GM19328 (cell line): ENCODE results near the gene AXDND1.
"Not testable (repeated sequence)": the region's sequence is repeated elsewhere in the genome, so short reads cannot be mapped to it uniquely, and the experiment has no call there.

Experiments used
- ATAC-seq: cut with Tn5 transposase; IDR thresholded peaks from one replicate; pipeline ENCODE4 v1.9.1; 2021; ENCODE audit warnings: mild to moderate bottlenecking, moderate library complexity; ENCODE audit not compliant: unreplicated experiment

AXDND1 gene

DNA sequence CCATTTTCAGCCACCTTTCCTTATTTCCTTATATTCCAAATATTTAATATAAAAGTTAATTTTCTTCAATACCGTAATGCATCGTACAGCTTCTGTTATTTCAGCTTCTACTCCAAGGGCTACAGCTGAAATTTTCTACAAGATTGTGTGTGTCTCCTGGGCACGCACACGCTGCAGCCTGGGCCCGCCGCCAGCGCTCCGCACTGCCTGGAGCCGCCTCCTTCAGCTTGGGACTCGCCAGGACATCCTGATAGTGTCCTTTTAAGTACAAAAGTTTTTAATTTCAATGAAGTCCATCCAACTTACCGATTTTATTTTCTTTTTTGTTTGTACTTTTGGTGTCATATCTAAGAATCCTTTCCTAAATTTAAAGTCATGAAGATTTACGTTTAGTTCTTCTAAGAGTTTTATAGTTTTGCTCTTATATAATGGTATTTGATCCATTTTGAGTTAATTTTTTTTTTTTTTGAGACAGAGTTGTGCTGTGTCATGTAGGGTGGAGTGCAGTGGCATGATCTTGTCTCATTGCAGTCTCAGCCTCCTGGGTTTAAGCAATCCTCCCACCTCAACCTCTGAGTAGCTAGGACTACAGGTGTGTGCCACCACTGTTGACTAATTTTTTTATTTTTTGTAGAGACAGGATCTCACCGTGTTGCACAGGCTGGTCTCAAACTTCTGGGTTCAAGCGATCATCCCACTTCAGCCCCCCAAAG lies 82.8 kb downstream of the AXDND1 start:
- no peak for ATAC-seq

DNA sequence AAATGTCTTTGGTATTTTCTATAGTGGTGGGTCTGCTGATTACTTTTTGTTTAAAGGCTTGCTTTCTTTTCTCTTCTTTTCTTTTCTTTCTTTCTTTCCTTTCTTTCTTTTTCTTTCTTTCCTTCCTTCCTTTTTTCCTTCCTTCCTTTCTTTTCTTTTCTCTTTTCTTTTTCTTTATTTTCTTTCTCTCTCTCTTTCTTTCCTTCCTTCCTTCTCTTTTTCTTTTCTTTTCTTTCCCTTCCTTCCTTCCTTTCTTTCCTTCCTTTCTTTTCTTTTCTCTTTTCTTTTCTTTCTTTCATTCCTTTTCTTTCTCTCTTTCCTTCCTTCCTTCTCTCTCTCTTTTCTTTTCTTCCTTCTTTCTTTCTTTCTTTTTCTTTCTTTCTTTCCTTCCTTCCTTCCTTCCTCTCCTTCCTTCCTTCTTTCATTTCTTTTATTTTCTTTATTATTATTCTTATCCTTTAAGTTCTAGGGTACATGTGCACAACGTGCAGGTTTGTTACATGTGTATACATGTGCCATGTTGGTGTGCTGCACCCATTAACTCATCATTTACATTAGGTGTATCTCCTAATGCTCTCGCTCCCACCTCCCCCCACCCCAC lies 93.9 kb downstream of the AXDND1 start:
- not testable (repeated sequence) for ATAC-seq

DNA sequence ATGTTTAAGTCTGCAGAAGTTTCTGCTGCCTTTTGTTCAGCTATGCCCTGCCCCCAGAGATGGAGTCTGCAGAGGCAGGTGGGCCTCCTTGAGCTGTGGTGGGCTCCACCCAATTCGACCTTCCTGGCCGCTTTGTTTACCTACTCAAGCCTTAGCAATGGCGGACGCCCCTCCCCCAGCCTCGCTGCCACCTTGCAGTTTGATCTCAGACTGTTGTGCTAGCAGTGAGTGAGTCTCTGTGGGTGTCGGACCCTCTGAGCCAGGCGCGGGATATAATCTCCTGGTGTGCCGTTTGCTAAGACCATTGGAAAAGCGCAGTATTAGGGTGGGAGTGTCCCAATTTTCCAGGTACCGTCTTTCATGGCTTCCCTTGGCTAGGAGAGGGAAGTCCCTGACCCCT lies 99.9 kb downstream of the AXDND1 start:
- ATAC-seq, result not testable (repeated sequence)

DNA sequence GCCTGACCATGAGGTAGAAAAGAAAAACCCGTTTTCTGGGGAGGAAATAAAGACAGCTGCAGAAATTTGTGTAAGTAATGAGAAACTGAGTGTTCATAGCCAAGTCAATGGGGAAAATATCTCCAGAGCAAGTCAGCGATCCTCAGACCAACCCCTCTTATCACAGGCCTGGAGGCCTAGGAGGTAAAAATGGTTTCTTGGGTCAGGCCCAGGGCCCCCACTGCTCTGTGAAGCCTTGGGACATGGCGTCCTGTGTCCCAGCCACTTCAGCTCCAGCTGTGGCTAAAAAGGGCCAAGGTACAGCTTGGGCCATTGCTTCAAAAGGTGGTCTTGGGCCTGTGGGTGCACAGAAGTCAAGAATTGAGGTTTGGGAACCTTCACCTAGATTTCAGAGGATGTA lies 108.9 kb downstream of the AXDND1 start:
- ATAC-seq, result no peak

DNA sequence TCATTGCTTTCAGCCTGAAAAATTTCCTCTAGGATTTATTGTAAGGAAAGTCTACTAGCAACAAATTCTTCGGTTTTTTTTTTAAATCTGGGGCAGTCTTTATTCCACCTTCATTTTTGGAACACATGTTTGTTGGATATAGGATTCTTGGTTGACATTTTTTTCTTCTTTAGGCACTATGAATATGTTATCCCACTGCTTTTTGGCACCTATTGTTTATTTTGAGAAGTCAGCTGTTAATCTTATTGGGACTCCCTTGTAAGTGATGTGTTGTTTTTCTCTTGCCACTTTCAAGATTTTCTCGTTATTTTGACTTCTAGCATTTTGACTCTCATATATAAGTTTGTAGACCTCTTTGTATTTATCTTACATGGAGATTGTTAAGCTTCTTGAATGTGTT lies 110.7 kb downstream of the AXDND1 start:
- no peak for ATAC-seq

DNA sequence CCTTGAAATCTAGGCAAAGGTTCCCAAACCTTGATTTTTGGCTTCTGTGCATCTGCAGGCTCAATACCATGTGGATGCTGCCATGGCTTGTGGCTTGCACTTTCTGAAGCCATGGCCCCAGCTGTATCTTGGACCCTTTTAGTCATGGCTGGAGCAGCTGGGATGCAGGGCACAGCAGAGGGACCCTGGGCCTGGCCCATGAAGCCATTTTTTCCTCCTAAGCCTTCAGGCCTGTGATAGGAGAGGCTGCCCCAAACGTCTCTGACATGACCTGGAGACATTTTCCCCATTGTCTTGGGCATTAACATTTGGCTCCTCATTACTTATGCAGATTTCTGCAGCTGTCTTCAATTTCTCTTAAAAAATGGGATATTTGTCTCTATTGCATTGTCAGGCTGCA lies 112.6 kb downstream of the AXDND1 start:
- ATAC-seq, result no peak

DNA sequence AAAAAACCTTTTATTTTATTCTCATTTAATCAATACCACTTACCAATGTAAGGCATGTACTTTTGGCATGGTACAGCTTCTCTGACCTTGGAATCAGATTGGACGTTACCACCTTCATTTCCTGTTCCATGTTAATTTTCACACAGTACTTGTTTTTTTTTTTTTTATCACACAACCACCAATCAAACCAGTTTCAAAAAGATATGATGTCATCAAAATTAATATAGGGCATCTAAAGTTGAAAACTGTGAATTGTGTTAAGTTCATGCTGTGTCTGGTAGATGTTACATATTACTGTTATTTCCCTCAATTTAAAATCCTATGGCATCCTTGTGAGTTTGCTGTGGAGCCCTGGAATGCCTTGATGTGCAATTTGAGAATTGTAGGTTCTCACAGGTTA lies 124.8 kb downstream of the AXDND1 start:
- ATAC-seq, result no peak

DNA sequence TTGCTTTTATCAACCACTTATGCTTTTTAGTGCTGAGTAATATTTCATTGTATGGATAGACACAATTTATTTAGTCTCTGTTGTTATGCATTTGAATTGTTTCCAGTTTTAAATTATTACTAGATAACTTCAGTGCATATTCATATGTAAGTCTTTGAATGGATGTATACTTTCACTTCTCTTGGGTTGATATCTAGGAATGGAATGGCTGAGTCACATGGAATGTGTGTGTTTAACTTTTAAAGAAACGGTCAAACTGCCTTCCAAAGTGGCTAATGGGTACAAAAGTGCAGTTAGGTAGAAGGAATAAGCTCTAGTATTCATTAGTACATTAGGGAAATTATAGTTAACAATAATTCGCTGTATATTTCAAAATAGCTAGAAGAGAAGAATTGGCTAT lies 127.6 kb downstream of the AXDND1 start:
- ATAC-seq, result no peak

DNA sequence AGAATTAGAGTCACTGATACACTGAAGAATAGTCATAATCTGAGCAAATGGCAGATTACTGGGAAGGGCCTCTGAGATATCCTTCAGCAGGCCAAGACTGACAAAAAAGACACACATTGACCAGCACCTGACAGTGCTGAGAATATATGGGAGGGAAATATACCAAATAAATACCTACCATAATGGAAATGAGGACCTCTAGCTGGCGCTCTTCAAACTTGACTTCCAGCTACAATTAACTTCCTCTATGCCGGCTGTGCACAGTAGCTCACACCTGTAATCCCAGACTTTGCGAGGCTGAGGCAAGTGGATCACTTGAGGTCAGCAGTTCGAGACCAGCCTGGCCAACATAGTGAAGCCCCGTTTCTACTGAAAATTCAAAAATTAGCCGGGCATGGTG lies 140.4 kb downstream of the AXDND1 start:
- ATAC-seq, result no peak

DNA sequence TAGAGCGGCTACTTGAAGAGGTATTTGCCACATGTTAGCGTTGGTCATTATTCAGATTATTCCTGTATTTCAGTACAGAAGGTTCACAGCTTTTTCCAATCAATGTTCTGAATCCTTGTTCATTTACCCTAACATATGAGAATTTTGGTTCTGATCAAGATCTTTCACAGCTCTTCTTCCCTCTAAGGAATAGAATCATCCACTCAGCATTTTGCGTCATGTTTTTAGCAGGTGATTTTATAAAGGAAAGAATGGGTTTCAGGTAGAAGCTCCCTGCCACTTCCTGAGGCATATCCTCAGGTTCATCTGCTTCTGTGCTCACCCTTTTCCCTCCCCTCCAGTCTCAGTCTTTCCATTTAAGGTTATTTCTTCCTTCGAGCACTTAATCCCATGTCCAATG lies 143.6 kb downstream of the AXDND1 start:
- no peak for ATAC-seq

DNA sequence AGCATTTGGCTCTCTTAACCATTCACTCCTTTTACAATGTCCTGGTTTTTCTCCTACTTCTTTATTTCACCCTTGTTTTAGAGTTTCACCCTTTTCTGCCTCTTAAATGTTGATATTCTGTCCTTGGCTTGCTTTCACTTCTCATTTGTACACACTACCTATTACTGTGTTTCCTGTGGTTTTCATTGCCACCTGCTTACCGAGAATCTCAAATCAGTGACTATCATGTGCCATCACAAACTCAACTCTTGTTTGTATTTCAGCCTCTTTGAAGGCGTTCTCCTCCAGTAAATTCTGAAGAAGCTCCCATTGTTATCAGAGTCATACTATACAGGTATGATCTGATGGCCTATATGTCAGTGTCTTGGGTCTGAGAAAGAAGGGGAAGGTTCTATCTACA lies 144.3 kb downstream of the AXDND1 start:
- no peak for ATAC-seq

DNA sequence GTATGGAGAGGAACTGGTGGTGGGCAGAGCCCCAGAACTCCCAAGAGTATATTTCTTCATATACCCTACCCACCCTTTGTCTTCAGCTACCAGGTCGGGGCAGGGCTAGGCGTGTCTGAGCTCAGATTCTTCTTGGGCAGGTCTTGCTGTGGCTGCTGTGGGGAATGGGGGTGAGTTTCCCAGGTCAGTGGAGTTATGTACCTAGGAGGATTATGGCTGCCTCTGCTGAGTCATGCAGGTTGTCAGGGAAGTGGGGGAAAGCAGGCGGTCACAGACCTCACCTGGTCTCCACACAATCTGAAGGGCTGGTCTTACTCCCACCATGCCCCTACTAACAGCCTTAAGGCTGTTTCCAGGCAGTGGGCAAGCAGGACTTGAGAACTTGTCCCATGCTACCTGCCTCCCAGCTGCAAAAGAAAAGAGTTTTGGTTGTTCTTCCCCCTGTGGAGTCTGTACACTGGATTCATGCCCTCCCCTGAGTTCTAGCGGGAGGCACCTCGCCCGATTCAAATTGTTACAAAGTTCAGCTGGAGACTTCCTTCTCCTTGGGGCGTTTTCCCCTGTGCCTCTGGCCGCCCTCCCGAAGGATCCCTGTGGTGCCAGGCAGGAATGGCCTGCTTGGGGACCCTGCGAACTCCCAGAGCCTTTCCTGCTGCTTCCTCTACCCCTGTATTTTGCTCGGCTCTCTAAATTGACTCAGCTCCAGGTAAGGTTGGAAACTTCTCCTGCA lies 151.4 kb downstream of the AXDND1 start:
- ATAC-seq, result no peak

DNA sequence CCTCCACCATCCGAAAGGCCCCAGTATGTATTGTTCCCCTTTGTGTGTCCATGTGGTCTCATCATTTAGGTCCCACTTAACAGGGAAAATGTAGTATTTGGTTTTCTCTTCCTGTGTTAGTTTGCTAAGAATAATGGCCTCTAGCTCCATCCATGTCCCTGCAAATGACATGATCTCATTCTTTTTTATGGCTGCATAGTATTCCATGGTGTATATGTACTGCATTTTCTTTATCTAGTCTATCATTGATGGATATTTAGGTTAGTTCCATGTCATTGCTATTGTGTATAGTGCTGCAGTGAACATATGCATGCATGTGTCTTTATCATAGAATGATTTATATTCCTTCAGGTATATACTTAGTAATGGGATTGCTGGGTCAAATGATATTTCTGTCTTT lies 152.8 kb downstream of the AXDND1 start:
- ATAC-seq, result not testable (repeated sequence)

DNA sequence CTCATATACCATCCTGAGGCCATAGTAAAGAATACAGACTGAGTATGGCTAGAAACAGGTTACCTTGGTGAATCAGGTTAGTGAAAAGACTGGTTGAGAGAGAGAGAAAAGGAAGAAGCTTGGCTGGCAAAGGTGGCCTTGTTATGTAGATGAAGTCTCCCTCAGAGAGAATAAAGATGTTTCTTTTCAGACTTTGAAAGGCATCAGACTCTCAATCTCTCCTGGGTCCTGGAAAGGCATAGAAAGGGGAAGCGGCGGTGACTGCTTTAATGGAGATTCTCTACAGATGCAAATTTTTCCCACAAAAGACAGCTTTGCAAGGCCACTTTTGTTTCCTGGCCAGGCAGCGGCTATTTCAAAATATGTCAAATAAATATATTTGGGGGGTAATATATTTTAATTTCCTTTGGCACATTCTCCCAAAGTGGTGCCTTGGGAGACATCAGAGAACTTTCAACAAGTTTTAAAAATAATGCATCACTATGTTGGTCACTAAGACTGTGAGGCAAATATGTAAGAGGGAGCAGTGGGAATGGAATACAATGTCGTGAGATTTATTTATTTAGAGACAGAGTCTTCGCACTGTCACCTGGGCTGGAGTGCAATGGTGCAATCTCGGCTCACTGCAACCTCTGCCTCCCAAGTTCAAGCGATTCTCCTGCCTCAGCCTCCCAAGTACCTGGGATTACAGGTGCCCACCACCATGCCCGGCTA lies 163.9 kb downstream of the AXDND1 start:
- no peak for ATAC-seq

DNA sequence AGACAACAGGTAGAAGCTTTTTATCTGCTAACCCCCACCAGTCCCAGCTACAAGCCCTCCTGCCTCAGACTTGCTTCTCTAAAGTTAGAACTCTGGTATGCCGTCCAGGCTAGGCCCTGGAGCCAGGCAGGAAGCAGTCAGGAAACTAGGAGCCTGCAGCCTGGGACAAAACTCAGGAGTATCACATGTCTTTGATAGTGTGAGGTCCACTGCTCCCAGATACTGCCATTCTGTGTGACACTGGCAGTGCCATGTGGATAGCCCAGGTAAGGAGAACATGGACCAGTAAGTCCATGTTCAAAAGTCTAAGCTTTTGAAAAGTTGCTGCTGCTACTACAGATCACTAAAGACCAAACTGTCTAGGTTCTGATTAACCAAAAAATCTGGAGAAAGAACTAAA lies 164.6 kb downstream of the AXDND1 start:
- ATAC-seq, result no peak

DNA sequence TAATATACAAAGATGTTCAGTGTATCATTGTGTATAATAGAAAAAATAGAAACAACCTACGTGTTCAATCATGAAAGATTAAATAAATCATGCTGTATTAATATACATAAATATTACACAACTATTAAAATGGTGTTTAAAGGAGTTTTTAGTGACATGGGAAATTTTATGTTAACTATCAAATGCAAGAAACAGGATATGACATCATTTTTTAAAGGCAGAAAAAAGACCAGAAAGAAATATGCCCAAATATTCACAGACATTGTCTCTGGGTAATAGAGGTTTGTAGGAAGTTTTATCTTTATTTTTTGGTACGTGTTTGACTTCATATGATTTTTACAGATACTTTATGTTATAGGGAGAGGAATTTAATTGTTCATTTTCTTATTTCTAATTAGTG lies 176.0 kb downstream of the AXDND1 start:
- ATAC-seq, result no peak

DNA sequence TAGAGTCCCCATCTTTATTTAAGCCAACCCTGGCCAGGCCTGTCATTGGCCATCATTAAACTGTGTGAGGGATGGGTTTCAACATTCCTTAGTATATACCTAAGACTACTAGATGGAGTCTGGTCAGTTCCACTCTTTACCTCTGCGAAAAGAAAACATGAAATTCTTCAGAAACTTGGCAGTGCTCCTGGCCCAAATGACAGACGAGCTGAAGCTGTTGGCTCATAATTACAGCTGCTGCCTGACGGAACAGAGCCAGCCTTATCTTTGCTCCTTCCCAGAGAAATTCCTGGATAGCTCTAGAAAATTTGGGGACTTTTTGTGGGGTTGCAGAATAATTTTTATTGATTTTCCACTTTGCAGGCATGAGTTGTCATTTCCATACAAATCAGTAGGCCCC lies 179.6 kb downstream of the AXDND1 start:
- ATAC-seq, result no peak

DNA sequence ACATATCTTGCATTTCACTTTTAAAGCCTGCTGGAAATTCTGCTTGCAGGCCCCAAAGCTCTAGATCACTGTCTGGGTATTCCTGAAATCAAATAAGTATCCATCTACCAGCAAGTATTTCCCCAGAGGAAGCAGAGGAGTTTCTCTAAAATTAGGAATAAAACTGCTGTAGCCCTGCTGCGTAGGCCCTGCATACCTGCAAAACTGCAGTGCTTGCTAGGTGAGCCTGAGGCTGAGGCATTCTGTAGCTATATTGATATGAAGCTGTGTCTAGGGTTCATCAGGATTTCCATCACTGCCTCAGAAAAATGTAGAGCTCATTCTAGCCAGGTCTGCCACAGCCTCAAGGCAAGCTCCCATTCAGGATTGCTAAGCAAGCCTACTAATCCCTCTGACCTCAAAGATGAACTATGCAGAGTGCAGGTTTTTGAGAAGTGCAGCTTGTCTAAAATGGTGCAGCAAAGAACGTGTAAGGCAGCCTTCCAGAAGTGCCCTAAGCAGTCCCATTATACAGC lies 181.3 kb downstream of the AXDND1 start:
- no peak for ATAC-seq

DNA sequence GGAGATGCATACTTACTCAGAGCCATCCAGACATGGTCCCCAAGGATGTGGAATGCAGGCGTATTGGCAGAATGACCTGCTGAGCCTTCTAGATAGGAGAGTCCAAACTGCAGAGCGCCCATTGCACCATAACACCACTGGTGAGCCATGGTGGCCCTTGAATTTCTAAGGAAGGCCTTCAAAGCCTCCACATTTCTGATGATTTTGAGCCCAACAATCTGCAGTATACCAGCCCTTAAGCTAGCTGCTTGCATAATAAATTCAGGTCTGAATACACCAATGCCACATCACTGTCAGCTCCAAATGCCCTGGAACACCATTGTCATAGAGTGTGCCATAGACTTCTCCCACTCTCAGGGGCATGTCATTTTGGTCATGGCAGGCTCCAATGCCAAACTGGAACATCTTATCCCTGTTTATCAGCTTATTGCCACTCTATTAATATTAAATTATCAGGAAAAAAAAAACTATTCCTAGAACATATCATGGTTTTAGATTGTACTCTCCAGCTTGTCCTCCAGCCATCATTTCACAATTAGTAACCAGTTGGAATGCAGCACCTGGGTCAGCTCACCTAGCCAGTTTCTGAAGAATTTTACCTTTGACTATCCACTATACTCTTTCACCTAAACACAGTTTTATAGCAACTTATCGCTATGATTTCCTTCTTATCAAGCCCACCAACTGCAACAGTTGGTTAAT lies 183.0 kb downstream of the AXDND1 start:
- ATAC-seq, result no peak

DNA sequence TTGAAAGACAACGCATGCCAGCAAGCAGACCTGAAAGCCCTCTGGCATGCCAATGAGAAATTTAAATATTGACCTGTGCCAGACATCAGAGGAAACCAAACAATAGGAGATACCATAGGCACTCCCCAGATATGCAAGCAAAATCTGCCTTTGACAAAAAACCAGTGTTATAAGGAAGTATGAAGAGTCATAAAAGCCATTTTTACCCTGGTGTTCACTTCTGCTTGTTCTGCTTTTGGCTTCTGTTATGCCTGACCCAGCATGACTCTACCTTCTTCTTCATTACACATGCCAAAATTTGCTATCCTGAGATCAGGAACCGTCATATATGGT lies 183.6 kb downstream of the AXDND1 start:
- ATAC-seq, result no peak
